Measurements from ENCODE around the gene BCAS3.

- no peak for TF ChIP-seq MAX (IDR thresholded peaks at IDR 0.05)
- no peak for TF ChIP-seq USF1 (IDR thresholded peaks at IDR 0.05)
- no peak for TF ChIP-seq NFIC (IDR thresholded peaks at IDR 0.05)
- TF ChIP-seq, protein P1, sequence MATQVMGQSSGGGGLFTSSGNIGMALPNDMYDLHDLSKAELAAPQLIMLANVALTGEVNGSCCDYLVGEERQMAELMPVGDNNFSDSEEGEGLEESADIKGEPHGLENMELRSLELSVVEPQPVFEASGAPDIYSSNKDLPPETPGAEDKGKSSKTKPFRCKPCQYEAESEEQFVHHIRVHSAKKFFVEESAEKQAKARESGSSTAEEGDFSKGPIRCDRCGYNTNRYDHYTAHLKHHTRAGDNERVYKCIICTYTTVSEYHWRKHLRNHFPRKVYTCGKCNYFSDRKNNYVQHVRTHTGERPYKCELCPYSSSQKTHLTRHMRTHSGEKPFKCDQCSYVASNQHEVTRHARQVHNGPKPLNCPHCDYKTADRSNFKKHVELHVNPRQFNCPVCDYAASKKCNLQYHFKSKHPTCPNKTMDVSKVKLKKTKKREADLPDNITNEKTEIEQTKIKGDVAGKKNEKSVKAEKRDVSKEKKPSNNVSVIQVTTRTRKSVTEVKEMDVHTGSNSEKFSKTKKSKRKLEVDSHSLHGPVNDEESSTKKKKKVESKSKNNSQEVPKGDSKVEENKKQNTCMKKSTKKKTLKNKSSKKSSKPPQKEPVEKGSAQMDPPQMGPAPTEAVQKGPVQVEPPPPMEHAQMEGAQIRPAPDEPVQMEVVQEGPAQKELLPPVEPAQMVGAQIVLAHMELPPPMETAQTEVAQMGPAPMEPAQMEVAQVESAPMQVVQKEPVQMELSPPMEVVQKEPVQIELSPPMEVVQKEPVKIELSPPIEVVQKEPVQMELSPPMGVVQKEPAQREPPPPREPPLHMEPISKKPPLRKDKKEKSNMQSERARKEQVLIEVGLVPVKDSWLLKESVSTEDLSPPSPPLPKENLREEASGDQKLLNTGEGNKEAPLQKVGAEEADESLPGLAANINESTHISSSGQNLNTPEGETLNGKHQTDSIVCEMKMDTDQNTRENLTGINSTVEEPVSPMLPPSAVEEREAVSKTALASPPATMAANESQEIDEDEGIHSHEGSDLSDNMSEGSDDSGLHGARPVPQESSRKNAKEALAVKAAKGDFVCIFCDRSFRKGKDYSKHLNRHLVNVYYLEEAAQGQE (IDR thresholded peaks at IDR 0.05; ENCODE audit: low read depth) = no peak
- TF ChIP-seq EP300 (IDR thresholded peaks at IDR 0.05; ENCODE audit: borderline replicate concordance) = no peak
- TF ChIP-seq YY1 (IDR thresholded peaks at IDR 0.05; ENCODE audit: low read depth) = no peak
Observed at GRCh38 chr17:61177351-61177750, 499.7 kb downstream of the BCAS3 start.

Data from Ishikawa (cell line).